HepG2 (cell line): Measurements from ENCODE around the gene TAS1R1. TPM values are rescaled to one million over a fixed set of nuclear protein-coding genes. Genes with fewer than 3 reads are reported as not detected.

Experiments used
- CCAR2 ChIP-seq: fragments of 200-400 bp; formaldehyde crosslinking; optimal IDR thresholded peaks from 2 replicates; pipeline ENCODE3; 2018; ENCODE audit warnings: low read depth, mild to moderate bottlenecking, low read length, moderate library complexity
- CENPT ChIP-seq: sonication (generic); formaldehyde crosslinking; IDR thresholded peaks from 2 replicates; pipeline ENCODE4 v1.8.0; 2022; ENCODE audit warnings: low read depth, mild to moderate bottlenecking, moderate library complexity, missing genetic modification reagents
- CENPX ChIP-seq: sonication (generic); formaldehyde crosslinking; IDR thresholded peaks from 2 replicates; pipeline ENCODE4 v1.9.0; 2021; ENCODE audit warnings: mild to moderate bottlenecking, missing genetic modification reagents, moderate library complexity
- KDM5A ChIP-seq: fragments of 200-600 bp; sonication (generic); IDR thresholded peaks from 2 replicates; pipeline ENCODE4 v1.7.0; 2018; ENCODE audit warnings: antibody characterized with exemption, mild to moderate bottlenecking, low read length, borderline replicate concordance
- TBX3 ChIP-seq: fragments of 450-650 bp; IDR thresholded peaks from 2 replicates; pipeline ENCODE4 v1.6.1; 2017; ENCODE audit warnings: antibody characterized with exemption, mild to moderate bottlenecking, inconsistent platforms, borderline replicate concordance
- TIGD3 ChIP-seq: sonication (generic); formaldehyde crosslinking; IDR thresholded peaks from 2 replicates; pipeline ENCODE4 v1.5.1; 2020; ENCODE audit warnings: mild to moderate bottlenecking, missing genetic modification reagents, borderline replicate concordance
- XRCC5 ChIP-seq: fragments of 200-400 bp; formaldehyde crosslinking; optimal IDR thresholded peaks from 2 replicates; pipeline ENCODE3; 2017; ENCODE audit warnings: mild to moderate bottlenecking, low read length
- ZNF335 ChIP-seq: sonication (generic); formaldehyde crosslinking; IDR thresholded peaks from 2 replicates; pipeline ENCODE4 v1.4.0; 2020; ENCODE audit warnings: missing genetic modification reagents
- ZNF607 ChIP-seq: sonication (generic); formaldehyde crosslinking; IDR thresholded peaks from 2 replicates; pipeline ENCODE4 v1.5.1; 2020; ENCODE audit warnings: missing genetic modification reagents, mild to moderate bottlenecking, borderline replicate concordance
- ZNF670 ChIP-seq: sonication (generic); formaldehyde crosslinking; IDR thresholded peaks from 2 replicates; pipeline ENCODE4 v1.8.0; 2022; ENCODE audit warnings: mild to moderate bottlenecking, missing genetic modification reagents, borderline replicate concordance
- ZNF674 ChIP-seq: sonication (generic); formaldehyde crosslinking; IDR thresholded peaks from 2 replicates; pipeline ENCODE4 v1.5.0; 2020; ENCODE audit warnings: low read depth, mild to moderate bottlenecking, missing genetic modification reagents
- ZNF687 ChIP-seq: sonication (generic); formaldehyde crosslinking; IDR thresholded peaks from 2 replicates; pipeline ENCODE4 v1.5.1; 2020; ENCODE audit warnings: mild to moderate bottlenecking, missing genetic modification reagents, moderate library complexity
- ZNF782 ChIP-seq: sonication (generic); formaldehyde crosslinking; IDR thresholded peaks from 2 replicates; pipeline ENCODE4 v1.4.0; 2020; ENCODE audit warnings: missing genetic modification reagents, mild to moderate bottlenecking, borderline replicate concordance
- ZNF879 ChIP-seq: sonication (generic); formaldehyde crosslinking; IDR thresholded peaks from 2 replicates; pipeline ENCODE4 v1.8.1; 2023; ENCODE audit warnings: missing genetic modification reagents
- polyA plus RNA-seq, 8 experiments: library from polyadenylated mRNA; depleted of rRNA in 3 of 8; stranded (reverse) in 7 of 8; unstranded in 1 of 8; fragments of >200 nt; fragmentation: Illumina TruSeq in 4 of 8; extraction: Trizol in 4 of 8; gene quantifications; 2 replicates each; pipeline versions ENCODE4 v1.2.1 to v1.2.3, GENCODE V29; 2011 to 2016; ENCODE audit warnings: low read depth in 4 of 8, missing spikeins in 1 of 8, mixed read lengths in 1 of 8; ENCODE audit not compliant: insufficient read depth in 1 of 8
- total RNA-seq, 5 experiments: library from RNA; depleted of rRNA; stranded (reverse); fragments of >200 nt; fragmentation: Illumina TruSeq; extraction: Trizol; gene quantifications; 2 replicates each; pipeline ENCODE4 v1.2.3, GENCODE V29; 2016; ENCODE audit warnings: low read depth in 1 of 5
- TF ChIP-seq, protein P1 (sequence below): sonication (generic); formaldehyde crosslinking; conservative IDR thresholded peaks from 2 replicates; pipeline ENCODE4 v1.5.0; 2020; ENCODE audit warnings: missing genetic modification reagents
- TF ChIP-seq, protein P2 (sequence below): sonication (generic); formaldehyde crosslinking; IDR thresholded peaks from 2 replicates; pipeline ENCODE4 v1.4.0; 2020; ENCODE audit warnings: missing genetic modification reagents
- TF ChIP-seq, protein P3 (sequence below): IDR thresholded peaks from 2 replicates; pipeline ENCODE4 v1.6.1; 2016; ENCODE audit warnings: low read depth, control low read depth

TAS1R1 gene
- total and polyA plus RNA-seq, 2 of the 13 experiments (the other 11 are each of a cell fraction or from before 2014, with no cell fraction given): 1.4 to 1.6 TPM

- TF ChIP-seq, protein P1, sequence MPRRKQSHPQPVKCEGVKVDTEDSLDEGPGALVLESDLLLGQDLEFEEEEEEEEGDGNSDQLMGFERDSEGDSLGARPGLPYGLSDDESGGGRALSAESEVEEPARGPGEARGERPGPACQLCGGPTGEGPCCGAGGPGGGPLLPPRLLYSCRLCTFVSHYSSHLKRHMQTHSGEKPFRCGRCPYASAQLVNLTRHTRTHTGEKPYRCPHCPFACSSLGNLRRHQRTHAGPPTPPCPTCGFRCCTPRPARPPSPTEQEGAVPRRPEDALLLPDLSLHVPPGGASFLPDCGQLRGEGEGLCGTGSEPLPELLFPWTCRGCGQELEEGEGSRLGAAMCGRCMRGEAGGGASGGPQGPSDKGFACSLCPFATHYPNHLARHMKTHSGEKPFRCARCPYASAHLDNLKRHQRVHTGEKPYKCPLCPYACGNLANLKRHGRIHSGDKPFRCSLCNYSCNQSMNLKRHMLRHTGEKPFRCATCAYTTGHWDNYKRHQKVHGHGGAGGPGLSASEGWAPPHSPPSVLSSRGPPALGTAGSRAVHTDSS (CRISPR knock-in tag): no peak
- 0 out of 2 replicates have a peak, but pooled peaks have one; percentile 30 for TF ChIP-seq CENPT (CRISPR knock-in tag)
- TF ChIP-seq, protein P2, sequence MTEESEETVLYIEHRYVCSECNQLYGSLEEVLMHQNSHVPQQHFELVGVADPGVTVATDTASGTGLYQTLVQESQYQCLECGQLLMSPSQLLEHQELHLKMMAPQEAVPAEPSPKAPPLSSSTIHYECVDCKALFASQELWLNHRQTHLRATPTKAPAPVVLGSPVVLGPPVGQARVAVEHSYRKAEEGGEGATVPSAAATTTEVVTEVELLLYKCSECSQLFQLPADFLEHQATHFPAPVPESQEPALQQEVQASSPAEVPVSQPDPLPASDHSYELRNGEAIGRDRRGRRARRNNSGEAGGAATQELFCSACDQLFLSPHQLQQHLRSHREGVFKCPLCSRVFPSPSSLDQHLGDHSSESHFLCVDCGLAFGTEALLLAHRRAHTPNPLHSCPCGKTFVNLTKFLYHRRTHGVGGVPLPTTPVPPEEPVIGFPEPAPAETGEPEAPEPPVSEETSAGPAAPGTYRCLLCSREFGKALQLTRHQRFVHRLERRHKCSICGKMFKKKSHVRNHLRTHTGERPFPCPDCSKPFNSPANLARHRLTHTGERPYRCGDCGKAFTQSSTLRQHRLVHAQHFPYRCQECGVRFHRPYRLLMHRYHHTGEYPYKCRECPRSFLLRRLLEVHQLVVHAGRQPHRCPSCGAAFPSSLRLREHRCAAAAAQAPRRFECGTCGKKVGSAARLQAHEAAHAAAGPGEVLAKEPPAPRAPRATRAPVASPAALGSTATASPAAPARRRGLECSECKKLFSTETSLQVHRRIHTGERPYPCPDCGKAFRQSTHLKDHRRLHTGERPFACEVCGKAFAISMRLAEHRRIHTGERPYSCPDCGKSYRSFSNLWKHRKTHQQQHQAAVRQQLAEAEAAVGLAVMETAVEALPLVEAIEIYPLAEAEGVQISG (CRISPR knock-in tag): peak; percentile 75
- no peak for TF ChIP-seq TBX3
- TF ChIP-seq, protein P3, sequence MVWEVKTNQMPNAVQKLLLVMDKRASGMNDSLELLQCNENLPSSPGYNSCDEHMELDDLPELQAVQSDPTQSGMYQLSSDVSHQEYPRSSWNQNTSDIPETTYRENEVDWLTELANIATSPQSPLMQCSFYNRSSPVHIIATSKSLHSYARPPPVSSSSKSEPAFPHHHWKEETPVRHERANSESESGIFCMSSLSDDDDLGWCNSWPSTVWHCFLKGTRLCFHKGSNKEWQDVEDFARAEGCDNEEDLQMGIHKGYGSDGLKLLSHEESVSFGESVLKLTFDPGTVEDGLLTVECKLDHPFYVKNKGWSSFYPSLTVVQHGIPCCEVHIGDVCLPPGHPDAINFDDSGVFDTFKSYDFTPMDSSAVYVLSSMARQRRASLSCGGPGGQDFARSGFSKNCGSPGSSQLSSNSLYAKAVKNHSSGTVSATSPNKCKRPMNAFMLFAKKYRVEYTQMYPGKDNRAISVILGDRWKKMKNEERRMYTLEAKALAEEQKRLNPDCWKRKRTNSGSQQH (CRISPR knock-in tag): 0 out of 2 replicates have a peak, but pooled peaks have one; percentile 41
- TF ChIP-seq TIGD3: no peak
- TF ChIP-seq XRCC5: no peak
- TF ChIP-seq CCAR2: no peak
- TF ChIP-seq ZNF670 (CRISPR knock-in tag): no peak; the same call in 1 of the 2 replicates
- TF ChIP-seq CENPX: no peak
- TF ChIP-seq ZNF607: peak; percentile 80; the same call in 1 of the 2 replicates
- TF ChIP-seq KDM5A: peak; percentile 50; the same call in 1 of the 2 replicates
- no peak for TF ChIP-seq ZNF335 (CRISPR knock-in tag)
- TF ChIP-seq ZNF782 (CRISPR knock-in tag): peak; percentile 64; the same call in 1 of the 2 replicates
- TF ChIP-seq ZNF687 (CRISPR knock-in tag): peak; percentile 97
- no peak for TF ChIP-seq ZNF879
- TF ChIP-seq ZNF674 (CRISPR knock-in tag): no peak; the same call in 1 of the 2 replicates
Observed at GRCh38 chr1:6579374-6580118, 24.4 kb downstream of the TAS1R1 start, which contains the start of gene ZBTB48 (continued).
